Colonic mucosa (tissue), 4 donors: Measurements from ENCODE around the gene RAD9A. TPM values are rescaled to one million over a fixed set of nuclear protein-coding genes. Genes with fewer than 3 reads are reported as not detected.

Experiments used
- DNase-seq: peaks from one replicate; pipeline ENCODE4 v3.0.0-alpha.2; 2020
- H3K27ac ChIP-seq: fragments of 200-600 bp; one replicate; pipeline ENCODE4 v1.8.0; 2021
- H3K27me3 ChIP-seq: fragments of 200-600 bp; one replicate; pipeline ENCODE4 v1.8.0; 2021
- H3K36me3 ChIP-seq: fragments of 200-600 bp; one replicate; pipeline ENCODE4 v1.8.0; 2021
- H3K4me1 ChIP-seq: fragments of 200-600 bp; one replicate; pipeline ENCODE4 v1.8.0; 2021; ENCODE audit warnings: mild to moderate bottlenecking
- H3K4me3 ChIP-seq: fragments of 200-600 bp; one replicate; pipeline ENCODE4 v1.8.0; 2021
- H3K9ac ChIP-seq, 2 donors: one replicate each; pipeline ENCODE4 v1.7.0; 2013; ENCODE audit warnings: control low read depth in 2 of 2, low read depth in 2 of 2, low read length in 2 of 2
- H3K9me3 ChIP-seq: fragments of 200-600 bp; one replicate; pipeline ENCODE4 v1.8.0; 2021
- CTCF ChIP-seq: fragments of 200-600 bp; IDR thresholded peaks from one replicate; pipeline ENCODE4 v1.8.0; 2022; ENCODE audit warnings: antibody characterized with exemption, mild to moderate bottlenecking
- intact Hi-C: fragments of 100-400 bp; cut with DNase I; formaldehyde crosslinking; loops from one replicate; pipeline ENCODE4 v1.14.1; 2022
- total RNA-seq, 2 donors: library from RNA; stranded (reverse); fragmentation: NEBNext Ultra II Directional in 1 of 2; extraction: Animal tissue kit (Norgen Biotek cat#: 25700) in 1 of 2; gene quantifications; one replicate each; pipeline ENCODE4 v1.2.1, GENCODE V29; 2021
- donor health status: healthy.
- donor health status: DM: no; HTN: no; CAD: no.
- donor health status: DM: no; HTN: no; CAD: no.

Gene RAD9A
- total RNA-seq, 2 donors from 2014 or later = 21.8 to 35.1 TPM

DNA sequence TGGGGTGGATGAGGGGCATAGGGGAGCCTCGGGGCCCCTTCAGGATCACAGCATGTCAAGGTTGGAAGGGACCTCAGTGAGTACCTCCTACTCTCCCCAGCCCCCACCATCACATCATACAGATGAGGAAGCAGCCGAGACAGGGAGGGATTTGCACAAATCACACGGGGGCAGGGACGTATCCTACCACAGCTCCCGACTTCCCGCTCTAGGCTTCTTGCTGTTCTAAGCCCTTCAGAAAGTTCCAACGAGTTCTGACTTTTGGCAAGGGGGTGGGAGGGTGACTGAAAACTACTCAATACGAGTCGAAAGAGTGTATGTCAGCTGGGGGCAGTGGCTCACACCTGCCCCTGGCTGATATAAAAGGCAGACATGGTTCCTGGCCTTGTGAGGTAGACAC lies 4.7 kb upstream of the RAD9A start:
- no peak for TF ChIP-seq CTCF
- DNase-seq = no peak
- Histone ChIP-seq H3K36me3 (no peaks in the 10 kb centered on the region), H3K27ac (no peak overlapping the region), H3K9me3 (no peaks in the 10 kb centered on the region), H3K27me3 (no peaks in the 10 kb centered on the region), H3K9ac (peak overlapping the region in 1 of 2 donors; percentile 17), H3K4me1 (no peaks in the 10 kb centered on the region), H3K4me3 (no peak overlapping the region)
- intact Hi-C loops = no loop called here

- no peaks in the 10 kb centered on the region for H3K9me3 ChIP-seq
- H3K9ac ChIP-seq = no peak overlapping the region
- H3K4me1 ChIP-seq = peaks cover 2% of the 10 kb centered on the region
- no peak for TF ChIP-seq CTCF
- no peaks in the 10 kb centered on the region for H3K27me3 ChIP-seq
- H3K36me3 ChIP-seq = no peaks in the 10 kb centered on the region
- H3K27ac ChIP-seq = no peak overlapping the region
- H3K4me3 ChIP-seq = no peak overlapping the region
- DNase-seq = no peak
- intact Hi-C loops = no loop called here
These were observed 4.3 kb upstream of the RAD9A start for GRCh38 chr11:67387518-67387917.

DNA sequence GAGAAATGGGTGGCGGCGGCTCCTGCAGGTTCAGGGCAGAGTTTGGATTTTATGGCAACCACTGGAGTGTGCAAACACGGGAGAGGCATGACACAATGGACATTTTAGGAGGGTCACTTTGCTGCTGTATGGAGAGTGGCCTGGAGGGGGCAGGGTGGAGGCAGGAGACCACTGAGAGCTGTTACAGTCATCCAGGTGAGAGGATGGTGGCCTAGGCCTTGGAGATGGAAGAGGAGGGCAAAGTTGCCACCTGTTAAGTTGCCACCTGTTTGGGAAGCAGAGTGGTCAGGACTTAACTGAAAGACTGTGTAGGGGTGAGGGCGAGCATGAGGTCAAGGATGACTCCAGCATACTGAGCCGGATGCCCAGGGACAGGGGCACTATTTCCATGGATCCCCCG lies 2.3 kb upstream of the RAD9A start:
- Histone ChIP-seq H3K27me3 (no peaks in the 10 kb centered on the region), H3K4me3 (no peak overlapping the region), H3K36me3 (no peaks in the 10 kb centered on the region), H3K4me1 (peaks cover 5% of the 10 kb centered on the region), H3K9me3 (no peaks in the 10 kb centered on the region), H3K9ac (peak overlapping the region in 1 of 2 donors; percentile 31), H3K27ac (no peak overlapping the region)
- peak; percentile 37 for TF ChIP-seq CTCF
- intact Hi-C loops = no loop called here
- peak; percentile 83 for DNase-seq

- intact Hi-C loops = loop anchor here (5.0 kb wide), 1 partner anchor 116 kb away; the partner anchor contains the start of genes CDK2AP2 and PITPNM1
- H3K4me1 ChIP-seq = peaks cover 5% of the 10 kb centered on the region
- no peak for DNase-seq
- no peaks in the 10 kb centered on the region for H3K9me3 ChIP-seq
- peak overlapping the region; percentile 81 for H3K4me3 ChIP-seq
- H3K36me3 ChIP-seq = no peaks in the 10 kb centered on the region
- H3K9ac ChIP-seq = peak overlapping the region; percentile 81 to 91
- peak overlapping the region; percentile 81 for H3K27ac ChIP-seq
- no peaks in the 10 kb centered on the region for H3K27me3 ChIP-seq
- no peak for TF ChIP-seq CTCF
These were observed 861 bp upstream of the RAD9A start for GRCh38 chr11:67390947-67391303.

DNA sequence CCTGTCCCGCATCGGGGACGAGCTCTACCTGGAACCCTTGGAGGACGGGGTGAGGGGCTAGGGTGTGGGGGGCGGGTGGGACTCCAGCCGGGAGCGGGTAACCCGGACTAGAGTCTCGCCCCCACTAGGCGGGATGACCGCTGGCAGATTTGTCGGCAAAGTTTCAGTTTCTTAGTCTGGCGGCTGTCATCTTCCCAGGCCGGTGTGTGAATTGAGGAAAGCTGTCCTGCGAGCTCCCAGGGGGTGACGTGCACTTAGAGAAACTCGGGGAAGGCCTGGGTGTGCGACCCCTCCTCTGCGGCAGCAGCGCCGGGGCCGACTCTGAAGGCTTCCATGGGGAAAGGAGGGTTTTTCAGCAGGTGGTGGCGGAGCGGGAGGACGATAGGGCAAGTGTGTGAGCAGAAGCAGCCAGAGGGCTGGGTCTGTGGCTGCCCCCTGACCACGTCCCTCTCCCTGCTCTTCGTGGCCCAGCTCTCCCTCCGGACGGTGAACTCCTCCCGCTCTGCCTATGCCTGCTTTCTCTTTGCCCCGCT lies 463 bp downstream of the RAD9A start:
- peak overlapping the region; percentile 81 for H3K4me3 ChIP-seq
- no peaks in the 10 kb centered on the region for H3K36me3 ChIP-seq
- no peaks in the 10 kb centered on the region for H3K27me3 ChIP-seq
- H3K9me3 ChIP-seq = no peaks in the 10 kb centered on the region
- H3K4me1 ChIP-seq = peaks cover 5% of the 10 kb centered on the region
- peak overlapping the region; percentile 81 for H3K27ac ChIP-seq
- peak overlapping the region; percentile 91 for H3K9ac ChIP-seq
- no peak for TF ChIP-seq CTCF
- intact Hi-C loops = loop anchor here (5.0 kb wide), 1 partner anchor 115 kb away; the partner anchor contains the start of genes CDK2AP2 and PITPNM1
- DNase-seq = no peak
